HS-27A (cell line): Measurements from ENCODE around the gene TMEM52.

Source experiments
- DNase-seq: peaks from one replicate; pipeline ENCODE4 v3.0.0-alpha.2; 2012; ENCODE audit warnings: low read depth, missing footprints

TMEM52 gene

DNA sequence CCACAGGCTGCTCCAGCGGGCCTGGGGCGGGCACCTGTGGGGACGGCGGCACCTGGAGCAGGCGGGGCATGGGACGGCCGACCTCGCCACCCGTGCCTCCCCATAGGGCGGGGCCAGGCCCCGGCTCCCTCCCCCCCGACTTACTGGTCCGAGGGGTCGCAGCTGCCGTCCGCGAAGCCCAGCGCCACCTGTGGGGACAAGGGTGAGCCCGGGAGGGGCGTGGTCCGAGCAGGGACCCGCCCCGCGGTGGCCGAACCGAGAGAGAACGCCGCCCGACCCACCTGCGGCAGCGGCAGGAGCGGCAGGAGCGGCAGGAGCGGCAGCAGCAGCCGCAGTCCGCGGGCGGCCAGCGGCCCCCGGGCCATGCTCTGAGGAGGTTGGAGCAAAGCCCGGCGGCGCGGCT, at the start of gene TMEM52:
Gene TMEM52 (minus strand): TSS at position 379 of the 403 bp plus-strand sequence. CDS start 14 bp downstream, at position 365.
- DNase-seq = no peak

DNA sequence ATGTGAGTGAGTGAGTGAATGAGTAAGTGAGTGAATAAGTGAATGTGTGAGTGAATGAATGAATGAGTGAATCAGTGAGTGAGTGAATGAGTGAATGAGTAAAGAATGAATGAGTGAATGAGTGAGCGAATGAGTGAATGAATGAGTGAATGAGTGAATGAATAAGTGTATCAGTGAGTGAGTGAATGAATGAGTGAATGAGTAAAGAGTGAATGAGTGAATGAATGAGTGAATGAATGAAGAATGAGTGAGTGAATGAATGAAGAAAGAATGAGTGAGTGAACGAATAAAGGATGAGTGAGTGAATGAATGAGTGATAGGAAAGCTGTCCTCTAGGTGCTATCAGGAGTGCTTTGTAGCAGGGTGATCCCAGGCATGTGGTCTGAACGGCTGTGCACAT, 48.8 kb upstream of the TMEM52 start:
- no peak for DNase-seq

DNA sequence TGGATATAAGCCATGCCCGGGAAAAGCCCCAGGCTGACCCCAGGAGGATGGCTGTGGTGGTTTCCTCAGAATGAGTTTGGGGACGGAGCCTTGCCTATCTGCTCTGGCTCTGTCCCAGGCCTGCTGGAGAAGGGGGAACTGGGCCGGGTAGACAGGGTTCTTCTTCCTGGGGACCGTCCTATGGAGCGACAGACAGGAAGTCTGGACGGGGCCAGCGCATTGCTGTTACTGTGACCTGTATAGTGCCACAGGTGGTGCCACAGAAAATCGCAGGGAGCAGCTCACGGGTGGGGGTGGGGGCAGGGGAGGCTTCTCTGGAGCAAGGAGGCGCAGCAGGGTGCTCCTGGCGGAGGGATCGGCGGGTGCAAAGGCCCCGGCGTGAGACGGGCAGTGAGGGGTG, 48.1 kb upstream of the TMEM52 start:
- no peak for DNase-seq

DNA sequence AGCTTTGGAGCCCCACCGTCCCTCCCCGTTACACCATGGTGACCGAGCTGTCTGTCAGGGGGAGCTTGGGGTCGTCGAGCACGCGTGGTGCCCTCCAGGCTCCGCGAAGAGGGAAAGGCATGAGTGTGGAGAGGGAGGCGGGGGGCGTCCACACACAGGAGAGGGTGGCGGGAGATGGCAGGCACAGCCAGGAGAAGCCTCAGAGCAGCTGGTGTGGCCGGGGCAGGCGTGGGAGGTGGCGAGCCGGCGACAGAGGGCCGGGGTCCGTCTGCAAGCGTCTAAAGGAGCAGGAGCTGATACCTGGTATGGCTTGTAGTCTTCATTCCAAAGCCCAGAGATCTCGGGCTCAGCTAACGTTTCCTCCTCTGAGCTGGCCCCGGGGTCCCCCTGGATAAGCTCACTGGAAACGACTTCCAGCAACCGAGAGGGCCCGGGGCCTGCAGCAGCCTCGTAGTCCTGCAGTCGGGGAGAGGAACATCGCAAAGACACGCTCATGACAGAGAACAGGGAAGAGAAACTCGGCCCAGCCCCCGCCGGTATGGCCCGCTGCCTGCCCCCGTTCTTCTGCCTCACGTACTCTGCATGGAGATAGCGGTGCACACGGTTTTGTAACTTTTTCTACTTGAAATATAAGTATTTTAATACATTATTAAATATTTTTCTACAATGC, 47.1 kb upstream of the TMEM52 start:
- no peak for DNase-seq

DNA sequence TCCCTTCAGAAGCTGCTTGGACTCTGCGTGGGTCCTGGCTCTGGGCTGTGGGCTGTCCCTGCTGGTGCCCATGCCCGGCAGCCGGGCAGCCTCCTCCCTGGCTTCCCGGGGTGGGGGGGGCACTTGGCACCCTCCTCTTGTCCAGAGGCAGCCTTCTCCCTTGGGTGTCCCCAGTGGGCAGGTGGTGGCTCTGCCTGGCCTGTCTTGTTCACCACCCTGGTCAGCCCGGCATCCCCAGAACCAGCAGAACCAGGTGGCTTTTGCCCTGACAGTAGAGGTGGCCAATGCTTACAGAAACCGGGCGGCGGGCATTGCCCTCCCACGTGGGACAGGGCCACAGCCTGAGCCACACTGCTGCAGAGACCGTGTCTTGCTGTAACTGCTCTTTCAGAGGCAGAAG, 46.5 kb upstream of the TMEM52 start:
- DNase-seq = no peak

DNA sequence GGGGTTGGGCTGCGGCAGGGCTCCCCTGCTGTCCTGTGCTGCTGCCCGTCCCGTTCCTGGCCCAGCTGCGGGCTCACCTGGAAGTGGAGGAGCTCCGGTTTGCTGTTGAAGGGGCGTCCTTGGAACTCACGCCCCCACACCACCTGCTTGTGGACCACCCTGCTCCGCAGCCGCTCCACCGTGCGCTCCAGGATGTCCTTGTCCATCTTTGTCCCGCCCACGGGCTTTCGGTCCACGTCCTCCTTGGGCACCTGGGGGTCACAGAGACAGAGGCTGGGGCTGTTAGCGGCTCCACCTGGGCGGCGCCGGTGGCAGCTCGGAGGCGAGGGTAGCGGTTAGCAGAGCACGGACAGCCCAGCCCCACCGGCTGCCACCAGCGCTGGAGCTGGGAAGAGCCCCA, 45.7 kb upstream of the TMEM52 start:
- no peak for DNase-seq

DNA sequence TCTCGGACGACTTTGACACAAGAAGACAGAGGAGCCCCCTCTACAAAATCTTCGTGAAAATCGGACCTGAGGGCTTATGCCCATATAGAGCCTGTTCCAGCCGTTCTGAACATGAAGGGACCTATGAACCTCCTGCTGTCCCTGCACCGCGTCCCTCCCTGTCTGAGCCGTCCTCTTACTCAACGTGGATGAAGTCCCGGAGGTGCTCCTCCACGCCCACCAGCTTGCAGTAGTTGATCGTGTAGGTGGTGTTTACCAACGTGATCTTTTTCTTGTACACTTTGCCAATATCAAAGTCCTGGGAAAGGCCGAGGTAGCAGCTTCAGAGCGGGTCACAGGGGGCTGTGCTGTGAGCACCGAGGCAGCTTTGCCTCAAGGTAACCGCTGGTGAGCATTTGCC, 44.5 kb upstream of the TMEM52 start:
- no peak for DNase-seq

DNA sequence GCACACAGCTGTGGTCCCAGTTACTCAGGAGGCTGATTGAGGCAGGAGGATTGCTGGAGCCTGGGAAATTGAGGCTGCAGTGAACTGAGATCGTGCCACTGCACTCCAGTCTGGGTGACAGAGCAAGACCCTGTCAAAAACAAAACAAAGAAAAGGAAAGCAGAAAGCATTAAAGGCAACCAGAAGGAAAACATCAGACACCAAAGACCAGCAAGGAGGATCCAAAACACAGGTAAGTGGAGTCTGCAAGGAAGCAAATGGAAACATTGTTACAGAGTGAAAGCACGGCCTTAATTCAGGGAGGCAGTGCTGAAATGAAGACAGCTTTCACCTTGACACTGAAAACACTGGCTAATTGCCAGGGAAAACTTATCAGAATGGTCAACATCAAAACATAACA, 43.7 kb upstream of the TMEM52 start:
- no peak for DNase-seq

DNA sequence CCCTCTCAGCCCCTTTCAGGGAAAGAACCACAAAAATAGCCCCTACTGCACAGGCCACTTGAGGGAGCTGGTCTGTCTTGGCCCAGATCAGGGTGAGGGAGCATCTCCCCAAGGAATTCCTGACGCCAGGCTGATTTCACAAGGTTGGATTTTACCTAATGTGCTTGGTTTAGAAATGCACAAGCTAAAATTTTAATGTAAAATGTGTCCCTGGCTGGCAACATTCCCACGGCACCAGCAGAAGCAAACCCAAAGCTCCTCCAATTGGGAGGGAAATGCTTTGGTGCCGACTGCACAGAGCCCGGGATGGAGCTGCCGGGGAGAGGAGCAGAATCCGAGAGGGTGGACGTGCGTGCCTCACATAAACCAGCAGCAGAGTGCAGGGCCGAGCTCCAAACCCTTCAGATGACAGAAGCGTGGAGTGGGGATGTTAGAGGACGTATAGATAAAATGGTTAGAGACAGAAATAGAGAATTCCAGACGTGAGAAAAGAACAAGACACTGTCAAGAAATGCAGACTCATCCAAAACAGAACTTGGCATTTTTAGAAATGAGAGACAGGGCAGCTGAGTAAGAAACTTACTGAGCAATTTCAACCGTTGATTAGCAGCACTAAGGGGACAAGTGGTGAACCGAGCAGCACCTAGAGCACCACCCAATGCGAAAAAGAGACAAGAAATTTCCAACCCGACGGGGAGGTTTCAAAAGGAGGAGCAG, 41.6 kb upstream of the TMEM52 start:
- DNase-seq = no peak

DNA sequence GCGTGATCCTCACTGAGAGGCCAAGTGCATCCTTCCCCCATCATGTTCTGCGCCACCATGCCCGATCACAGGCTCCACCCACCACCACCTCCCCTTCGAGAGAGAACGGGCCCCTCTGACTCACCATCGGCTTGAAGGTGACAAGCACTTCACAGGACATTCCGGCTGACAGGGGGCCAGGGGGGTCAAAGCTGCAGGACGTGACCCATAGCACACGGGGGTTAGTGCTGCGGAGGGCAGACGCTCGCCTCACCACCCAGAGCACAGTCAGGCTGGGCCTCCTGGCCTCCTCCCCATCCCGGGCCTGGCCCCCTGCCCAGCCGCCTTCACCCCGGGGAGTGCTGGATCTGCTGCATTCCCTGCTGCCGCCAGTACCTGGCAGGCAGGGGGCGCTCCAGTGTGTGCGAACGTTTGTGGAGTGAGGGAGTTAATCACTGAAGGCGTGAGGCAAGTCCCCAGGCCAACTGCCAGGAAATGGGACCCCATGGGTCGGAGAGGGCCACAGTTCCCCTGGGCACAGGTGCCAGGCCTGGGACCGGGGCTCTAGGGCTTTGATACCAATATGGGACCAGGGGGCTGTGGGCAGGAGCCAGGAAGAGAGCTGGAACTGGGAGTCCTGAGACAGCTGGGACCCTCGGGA, 40.9 kb upstream of the TMEM52 start:
- peak; percentile 9 for DNase-seq

DNA sequence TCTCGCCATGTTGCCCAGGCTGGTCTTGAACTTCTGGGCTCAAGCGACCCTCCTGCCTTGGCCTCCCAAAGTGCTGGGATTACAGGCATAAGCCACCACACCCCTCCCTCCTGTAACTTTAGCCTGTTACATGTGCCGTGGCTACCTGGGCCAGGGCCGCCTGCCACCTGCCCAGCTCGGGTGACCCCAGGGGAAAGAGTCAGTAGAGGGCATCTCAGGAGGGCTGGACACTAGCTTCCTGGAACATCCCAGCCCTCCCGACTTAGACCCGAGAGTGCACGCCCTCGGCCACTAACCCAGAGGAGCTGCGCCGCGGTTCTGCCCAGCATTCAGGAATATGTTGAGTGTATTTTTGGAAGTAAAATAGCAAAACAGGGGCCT, 40.4 kb upstream of the TMEM52 start:
- no peak for DNase-seq

DNA sequence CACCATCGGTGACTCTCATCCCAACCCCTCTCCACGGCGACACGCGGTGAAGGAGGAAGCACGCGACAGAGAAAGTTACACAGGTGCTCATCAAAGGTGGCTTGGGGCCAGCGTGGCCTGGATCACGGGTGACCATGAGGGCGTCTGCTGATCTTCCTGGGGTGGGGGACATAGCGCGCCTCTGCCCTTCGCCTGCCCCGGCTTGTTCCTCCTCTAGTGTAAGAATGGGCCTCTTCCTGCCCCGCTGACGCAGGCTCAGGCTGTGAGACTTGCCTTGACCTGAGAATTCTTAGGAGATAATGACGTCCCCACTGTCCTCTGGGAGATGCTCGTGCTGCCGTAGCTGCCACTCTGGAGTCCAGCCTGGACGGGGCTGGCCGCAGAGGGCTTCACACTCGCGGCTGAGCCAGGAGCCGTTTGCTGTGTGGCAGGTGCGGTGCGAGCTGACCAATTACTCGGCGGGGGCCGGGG, 39.0 kb upstream of the TMEM52 start:
- DNase-seq = no peak

DNA sequence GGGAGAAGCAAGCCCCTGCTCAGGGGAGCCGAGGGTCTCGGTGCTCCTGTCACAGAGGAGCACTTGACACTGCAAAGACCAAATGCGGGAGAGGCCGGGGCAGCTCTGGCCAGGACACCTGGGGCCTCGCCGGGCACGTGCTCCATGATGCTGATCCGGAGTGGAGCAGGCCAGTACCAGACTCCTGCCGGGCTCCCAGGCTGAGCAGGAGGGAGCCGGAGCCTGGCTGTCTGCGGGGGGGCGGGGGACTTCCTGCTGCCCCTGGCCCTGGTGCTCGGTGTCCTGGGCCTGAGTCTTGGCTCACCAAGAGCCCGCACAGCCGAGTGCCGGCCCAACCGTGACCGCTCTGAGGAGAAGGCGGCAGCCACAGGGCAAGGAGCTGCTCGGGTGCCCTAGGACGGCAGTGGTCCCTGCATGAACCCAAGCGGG, 38.5 kb upstream of the TMEM52 start:
- DNase-seq = no peak

DNA sequence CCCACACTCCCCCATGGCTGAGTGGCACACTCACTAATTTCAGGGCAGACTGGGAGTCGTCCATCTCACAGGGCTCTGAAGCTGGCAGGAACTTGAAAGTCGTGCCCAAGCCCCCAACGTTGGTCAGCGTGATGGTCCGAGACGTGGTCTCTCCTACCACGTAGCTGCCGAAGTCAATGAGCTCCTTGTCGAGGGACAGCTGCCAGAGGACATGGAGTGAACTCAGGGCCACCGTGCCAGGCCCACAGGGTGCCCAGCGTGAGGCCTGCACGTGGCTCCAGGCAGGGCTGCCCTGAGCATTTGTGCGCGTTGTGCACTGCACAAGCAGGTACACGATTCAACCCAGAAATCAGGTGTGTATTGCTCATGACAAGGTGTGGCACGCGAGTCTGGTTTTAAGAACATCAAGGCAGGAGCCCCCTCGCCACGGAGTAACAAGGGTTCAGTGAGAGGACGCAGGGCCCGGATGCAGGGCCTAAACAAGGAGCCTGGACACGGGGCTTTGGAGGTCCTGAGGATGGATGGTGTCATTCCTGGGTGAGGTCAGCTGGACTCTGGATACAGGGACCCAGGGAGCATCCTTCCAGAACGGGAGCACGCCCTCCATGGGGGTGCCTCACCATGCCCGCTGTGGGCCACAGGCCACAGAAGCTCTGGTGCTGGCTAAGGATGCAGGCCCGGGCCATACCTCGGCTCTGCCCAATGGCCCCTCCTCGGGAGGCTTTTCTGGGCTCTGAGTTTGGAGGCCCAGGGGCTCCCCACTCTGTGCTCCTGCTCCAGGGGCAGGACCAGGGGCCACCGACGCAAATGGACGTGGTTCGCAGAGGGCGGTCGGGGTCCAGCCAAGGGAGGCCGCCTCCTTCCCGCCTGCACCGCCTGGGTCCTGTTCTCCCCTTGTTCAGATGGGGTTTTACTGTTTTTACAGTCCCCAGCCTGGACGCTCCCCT, 37.8 kb upstream of the TMEM52 start:
- no peak for DNase-seq

DNA sequence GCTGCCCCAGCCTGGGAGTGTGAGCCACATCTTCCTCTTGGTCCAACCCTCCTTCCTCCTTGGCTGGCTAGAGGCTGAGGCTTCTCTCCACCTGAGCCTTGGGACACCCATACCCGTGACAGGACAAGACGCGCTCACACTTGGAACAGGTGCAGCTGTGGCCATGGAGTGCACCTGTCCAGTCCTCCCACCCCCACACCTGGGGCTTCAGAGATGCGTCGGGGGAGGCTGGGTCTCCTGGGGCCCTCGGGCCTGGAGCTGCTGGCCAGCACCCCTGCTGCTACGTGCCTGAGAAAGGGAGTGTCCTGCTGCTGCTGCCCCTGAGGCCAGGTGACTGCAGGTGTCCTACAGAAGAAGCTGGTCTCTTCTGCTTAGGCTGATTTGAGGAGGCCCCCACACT, 37.0 kb upstream of the TMEM52 start:
- DNase-seq = no peak

DNA sequence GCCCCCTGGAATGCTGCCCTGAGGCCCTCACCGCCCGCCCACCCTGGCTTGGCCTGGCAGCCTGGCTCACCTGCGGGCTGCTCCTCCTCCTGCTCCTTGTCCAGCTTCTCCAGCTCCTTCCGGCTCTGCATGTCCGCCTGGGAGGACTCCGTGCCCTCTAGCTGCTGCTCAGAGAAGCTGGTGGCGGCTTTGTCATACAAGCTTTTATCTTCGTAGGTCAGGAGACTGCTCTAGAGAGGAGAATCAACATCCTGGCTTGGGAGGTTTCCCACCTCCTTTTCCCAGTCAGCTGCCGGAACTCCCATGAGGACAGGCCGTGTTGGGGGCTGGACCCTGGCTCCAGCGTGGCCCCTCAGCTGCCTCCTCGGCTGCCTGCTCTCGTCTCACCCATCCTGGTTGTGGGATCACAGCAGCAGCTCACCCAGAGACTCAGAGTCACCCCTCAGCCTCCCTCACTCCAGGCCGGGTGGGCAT, 36.6 kb upstream of the TMEM52 start:
- no peak for DNase-seq

DNA sequence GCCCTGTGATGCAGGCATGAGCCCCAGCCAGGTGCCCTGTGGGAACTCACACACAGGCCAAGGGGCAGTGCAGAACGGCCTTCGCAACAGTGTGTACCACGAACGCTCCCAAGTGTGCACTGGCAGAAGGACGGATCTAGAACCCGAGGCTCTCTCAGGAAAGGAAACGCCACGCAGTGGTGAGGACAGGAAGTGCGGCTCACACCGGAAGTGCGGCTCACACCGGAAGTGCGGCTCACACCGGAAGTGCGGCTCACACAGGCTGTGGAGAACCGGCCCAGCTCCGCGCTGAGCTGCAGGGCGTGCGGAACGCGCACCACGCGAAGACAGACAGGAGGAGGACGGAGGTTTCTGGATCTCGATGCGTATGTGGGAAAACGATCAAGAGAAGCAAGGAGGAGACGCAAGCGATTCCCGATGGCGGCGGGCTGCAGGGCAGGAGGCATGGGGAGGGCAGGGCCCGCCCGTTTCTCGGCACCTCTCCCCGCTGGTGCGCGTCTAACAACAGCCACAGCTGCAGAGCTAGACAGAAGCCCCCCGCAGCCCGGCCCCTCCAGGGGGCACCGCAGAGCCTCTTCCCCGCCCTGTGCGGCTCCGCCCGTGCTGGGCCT, 35.9 kb upstream of the TMEM52 start:
- DNase-seq = no peak

DNA sequence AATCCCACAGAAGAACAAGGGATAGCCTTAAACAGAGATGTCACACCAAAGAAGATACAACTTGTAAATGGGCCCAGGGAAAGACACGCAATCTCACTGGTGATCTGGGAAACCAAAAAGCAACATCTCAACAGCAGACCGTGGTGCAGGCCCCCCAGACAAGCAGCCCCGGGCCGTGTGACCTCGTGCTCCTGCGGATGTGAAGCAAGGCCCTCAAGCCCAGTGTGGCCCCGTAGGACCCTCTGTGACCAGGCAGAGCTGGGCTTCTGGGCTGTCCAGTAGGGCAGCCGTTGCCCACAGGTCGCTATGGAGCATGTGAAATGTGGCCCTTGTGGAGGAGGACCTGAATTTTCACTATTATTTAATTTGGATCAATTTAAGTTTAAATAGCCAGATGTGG, 34.9 kb upstream of the TMEM52 start:
- DNase-seq = no peak

DNA sequence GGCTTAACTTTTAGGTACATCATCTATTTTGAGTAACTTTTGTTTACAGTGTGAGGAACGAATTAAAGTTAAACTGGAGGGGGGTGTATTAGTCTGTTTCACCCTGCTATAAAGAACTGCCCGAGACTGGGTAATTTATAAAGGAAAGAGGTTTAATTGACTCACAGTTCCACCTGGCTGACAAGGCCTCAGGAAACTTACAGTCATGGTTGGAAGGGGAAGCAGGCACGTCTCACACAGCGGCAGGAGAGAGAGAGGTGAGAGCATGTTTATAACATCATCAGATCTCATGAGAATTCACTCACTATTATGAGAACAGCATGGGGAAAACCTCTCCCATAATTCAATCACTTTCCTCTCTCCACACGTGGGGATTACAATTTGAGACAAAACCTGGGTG, 31.9 kb upstream of the TMEM52 start:
- DNase-seq = no peak

DNA sequence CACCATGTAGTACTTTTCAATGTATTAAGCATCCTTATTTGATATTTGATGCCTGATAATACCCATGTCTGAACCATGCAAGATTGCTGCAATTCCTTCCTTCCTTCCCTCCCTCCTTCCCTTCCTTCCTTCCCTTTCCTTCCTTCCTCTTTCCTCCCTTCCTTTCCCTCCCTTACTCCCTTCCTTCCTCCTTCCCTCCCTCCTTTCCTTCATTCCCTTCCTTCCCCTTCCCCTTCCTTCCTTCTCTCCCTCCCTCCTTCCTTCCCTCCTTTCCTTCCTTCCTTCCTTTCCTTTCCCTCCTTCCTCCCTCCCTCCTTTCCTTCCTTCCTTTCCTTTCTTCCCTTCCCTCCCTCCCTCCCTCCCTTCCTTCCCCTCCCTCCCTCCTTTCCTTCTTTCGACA, 29.7 kb upstream of the TMEM52 start:
- DNase-seq = no peak

DNA sequence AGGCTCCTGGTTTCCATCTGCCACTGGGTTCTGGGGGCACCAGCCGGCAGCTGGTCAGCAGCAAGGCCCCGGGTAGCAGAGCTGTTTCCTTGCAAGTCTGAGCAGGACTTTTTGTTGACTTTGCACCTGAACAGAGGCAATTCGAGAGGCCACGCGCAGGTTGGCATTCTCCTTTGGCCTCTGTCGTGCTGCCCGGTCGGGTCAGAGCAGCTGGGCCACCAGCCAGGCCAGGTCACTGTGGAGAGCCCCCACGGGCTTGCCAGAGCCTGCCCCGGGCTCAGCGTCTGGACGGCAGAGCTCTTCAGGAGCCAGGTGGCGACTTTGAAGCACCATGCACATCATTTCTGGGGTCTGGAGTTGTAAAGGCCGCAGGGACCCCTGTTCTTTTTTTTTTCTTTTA, 28.4 kb upstream of the TMEM52 start:
- DNase-seq = no peak

DNA sequence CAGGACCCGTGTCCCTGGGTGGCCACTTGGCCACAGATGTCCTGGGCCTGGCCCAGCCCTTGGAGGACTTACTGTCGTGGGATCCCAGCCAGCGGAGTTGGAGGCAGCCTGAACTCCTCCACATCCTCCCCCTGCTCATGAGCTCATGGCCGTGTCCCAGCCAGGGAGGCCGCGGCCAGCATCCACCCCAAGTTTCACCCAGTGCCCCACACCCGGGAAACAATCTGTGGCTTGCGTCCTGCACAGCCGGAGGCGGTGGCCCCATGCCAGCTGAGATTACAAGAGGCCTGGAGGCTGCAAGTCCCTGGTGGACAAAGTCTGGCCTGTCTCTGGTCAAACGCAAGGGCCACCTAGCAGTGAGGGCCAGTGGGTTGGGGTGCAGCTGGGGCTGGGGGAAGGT, 27.5 kb upstream of the TMEM52 start:
- no peak for DNase-seq
